Omental fat pad (tissue), 4 donors: ENCODE measurements around the gene RNF186. TPM values are rescaled to one million over a fixed set of nuclear protein-coding genes. Genes with fewer than 3 reads are reported as not detected.

Source experiments
- ATAC-seq: fragments of 150-250 bp; one replicate; pipeline ENCODE4 v1.9.1; 2016; ENCODE audit warnings: mild to moderate bottlenecking, moderate library complexity; ENCODE audit not compliant: low FRiP score
- DNase-seq: peaks from one replicate; pipeline ENCODE4 v3.0.0-alpha.2; 2019; ENCODE audit warnings: low spot score
- CTCF ChIP-seq, 3 donors: fragments of 450-650 bp; IDR thresholded peaks; one replicate each; pipeline ENCODE4 v1.5.1; 2016 to 2017; ENCODE audit warnings: antibody characterized with exemption in 3 of 3, mild to moderate bottlenecking in 3 of 3, moderate library complexity in 2 of 3
- total RNA-seq, 4 donors: library from RNA; depleted of rRNA; stranded (reverse); fragments of >200 nt; gene quantifications; one replicate each; pipeline ENCODE4 v1.1.0, GENCODE V29; 2016

Gene RNF186
- total RNA-seq, 4 donors from 2014 or later = not detected

- no peak for TF ChIP-seq CTCF (IDR thresholded peaks at IDR 0.05)
- DNase-seq = no peak
- no peak for ATAC-seq
Observed at GRCh38 chr1:19772053-19772452, 43.0 kb downstream of the RNF186 start.

GRCh38 chr1:19771350-19771749 lies 43.7 kb downstream of the RNF186 start:
- no peak for ATAC-seq
- no peak for TF ChIP-seq CTCF (IDR thresholded peaks at IDR 0.05)
- DNase-seq = no peak

GRCh38 chr1:19770436-19771190 lies 44.5 kb downstream of the RNF186 start:
- no peak for TF ChIP-seq CTCF (IDR thresholded peaks at IDR 0.05)
- ATAC-seq = no peak
- no peak for DNase-seq

GRCh38 chr1:19769211-19769932 lies 45.7 kb downstream of the RNF186 start:
- no peak for DNase-seq
- TF ChIP-seq CTCF (IDR thresholded peaks at IDR 0.05) = no peak
- no peak for ATAC-seq

GRCh38 chr1:19768353-19769210 lies 46.5 kb downstream of the RNF186 start:
- no peak for ATAC-seq
- no peak for DNase-seq
- TF ChIP-seq CTCF (IDR thresholded peaks at IDR 0.05) = no peak

GRCh38 chr1:19765623-19766022 lies 49.5 kb downstream of the RNF186 start:
- TF ChIP-seq CTCF (IDR thresholded peaks at IDR 0.05) = no peak
- ATAC-seq (peak; percentile 49), DNase-seq (no peak)
